HUDEP-2 (cell line): ENCODE results near the gene TUBB2B.

Experiments
- DNase-seq, 76 experiments: peaks; one replicate each; lab custom pipeline; 2025; ENCODE audit not compliant: unreplicated experiment in 76 of 76; lab: John Stamatoyannopoulos, UW

Gene TUBB2B

DNA sequence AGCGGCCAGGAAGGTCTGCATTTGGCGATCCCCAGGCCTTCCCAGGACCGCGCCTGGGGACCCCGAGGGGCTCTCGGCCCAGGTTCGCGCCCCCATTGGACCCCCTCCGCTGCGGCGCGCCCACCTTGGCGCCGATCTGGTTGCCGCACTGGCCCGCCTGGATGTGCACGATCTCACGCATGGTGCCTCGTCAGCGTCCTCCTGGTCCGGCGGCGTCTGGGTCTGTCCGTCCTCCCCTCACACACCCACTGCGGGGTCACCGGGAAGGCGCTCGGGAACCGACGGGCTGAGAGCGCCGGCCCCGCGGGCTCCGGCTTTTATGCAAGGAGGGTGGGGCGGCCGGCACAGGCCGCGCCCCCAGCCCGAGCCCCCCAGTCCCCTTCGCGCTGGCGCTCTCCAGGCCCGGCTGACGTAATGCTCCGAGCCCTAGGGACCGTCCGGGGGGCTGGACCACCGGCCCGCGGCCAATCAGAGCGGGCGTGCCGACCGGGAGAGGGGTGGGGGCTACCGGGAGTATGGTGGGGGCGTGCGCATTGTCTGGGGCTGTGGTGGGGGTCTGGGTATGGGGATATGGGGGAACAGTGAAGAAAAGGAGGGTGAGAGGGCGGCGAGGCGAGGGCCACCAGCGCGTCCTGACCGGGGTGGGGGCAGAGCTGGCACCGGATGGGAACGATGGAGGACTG is at the start of gene TUBB2B:
Gene TUBB2B (minus strand): TSS at position 291 of the 683 bp plus-strand sequence. CDS start 110 bp downstream, at position 181.
- DNase-seq = no peak

DNA sequence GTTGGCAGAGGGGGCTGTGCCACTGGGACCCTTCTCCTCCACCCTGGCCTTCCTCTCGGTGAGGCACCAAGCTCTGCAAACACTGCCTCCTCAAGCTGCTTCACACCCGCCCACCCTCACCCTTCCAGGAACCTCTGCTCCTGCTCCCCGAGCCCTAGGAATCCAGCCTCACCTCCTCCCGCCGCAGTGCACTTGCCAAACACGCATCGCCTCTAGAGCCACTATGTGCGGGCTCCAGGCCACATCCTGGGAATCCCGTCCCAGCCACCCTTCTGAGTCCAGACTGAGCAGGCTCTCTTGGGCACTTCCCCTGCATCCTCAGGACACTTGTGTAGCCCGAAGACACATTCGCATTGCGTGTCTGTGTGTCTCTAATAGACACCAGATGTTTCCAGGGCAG is 49.8 kb upstream of the TUBB2B start:
- DNase-seq = no peak

- DNase-seq = no peak
Observed at GRCh38 chr6:3276174-3277167, 49.0 kb upstream of the TUBB2B start.

- no peak for DNase-seq
Observed at GRCh38 chr6:3273707-3274521, 46.5 kb upstream of the TUBB2B start.

GRCh38 chr6:3272911-3273547 is 45.6 kb upstream of the TUBB2B start:
- no peak for DNase-seq

DNA sequence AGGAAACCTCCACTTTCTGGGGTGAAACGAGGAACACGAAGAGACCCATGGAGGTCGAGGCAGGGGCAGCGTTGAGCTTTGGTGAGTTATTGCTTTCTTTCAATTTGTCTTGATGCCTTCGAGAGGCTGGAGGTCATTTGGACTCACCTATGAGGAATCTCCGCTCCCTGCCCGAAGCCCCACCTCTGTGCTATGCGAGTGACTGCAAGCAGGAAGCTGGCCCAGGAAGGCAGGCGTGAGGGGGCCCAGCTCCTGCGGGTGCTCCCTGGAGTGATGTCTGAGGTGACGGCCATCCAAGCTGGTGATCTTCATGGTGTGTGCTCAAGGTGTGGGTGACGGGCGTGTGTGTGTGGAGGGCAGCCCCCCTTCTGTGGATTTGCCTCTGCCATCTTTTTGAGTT is 44.3 kb upstream of the TUBB2B start:
- DNase-seq = no peak

DNA sequence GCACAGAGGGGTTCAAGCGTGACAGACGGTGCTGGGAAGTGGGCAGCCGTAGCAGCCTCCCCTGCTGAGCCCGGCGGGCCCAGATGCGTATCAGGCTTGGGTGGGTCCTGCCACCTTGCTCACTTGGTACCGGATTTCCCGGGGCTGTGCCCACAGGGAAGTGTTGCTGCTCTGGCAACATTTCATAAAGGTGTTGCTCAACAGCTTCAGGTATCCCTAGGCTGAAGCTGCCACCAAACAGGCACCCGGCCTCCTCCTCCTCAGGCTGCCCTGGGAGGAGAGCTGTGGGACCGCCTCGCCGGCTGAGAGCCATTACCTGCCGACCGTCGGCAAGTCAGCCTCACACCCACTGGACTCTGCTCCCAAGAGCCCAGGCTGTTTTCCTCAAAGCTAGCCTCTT is 42.8 kb upstream of the TUBB2B start:
- no peak for DNase-seq

- DNase-seq = no peak
Observed at GRCh38 chr6:3269281-3269975, 42.0 kb upstream of the TUBB2B start.

DNA sequence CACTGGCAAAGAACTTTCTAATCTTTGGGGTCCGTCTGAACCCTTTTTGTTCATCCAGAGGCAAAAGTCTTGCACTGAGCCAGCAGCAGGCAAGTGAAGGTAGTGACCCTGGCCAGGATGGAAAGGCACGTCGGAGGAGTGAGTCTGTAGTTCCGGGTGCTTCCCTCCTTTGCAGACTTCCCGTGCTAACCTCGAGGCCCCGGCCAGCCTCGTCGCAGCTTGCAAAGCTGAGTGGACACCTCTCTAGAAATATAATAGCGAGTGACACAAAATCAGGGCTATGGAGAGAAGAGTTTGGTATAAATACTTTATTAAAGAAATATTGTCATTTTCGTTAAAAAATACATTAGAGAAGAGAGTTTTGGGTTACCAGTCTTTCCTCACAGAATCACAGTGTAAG is 41.2 kb upstream of the TUBB2B start:
- DNase-seq = no peak

DNA sequence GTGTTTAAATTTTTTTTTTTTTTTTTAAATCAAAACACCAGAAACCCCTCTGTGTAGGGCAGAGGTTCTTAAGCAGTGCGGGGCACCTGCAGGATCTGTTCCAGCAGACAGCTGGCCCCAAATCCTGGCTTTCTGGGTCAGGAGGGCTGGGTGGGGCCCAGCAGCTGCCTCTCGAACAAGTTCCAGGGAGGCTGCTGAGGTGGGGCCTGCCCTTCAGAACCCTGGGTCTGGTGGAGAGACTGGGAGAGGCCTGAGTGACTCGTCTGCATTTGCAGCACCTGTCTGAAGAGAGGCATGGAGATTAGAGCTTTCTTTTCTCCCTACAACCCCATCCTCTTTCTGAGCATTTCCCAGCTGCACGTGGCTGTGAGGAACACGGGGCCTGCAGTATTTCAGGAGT is 39.7 kb upstream of the TUBB2B start:
- DNase-seq = no peak

DNA sequence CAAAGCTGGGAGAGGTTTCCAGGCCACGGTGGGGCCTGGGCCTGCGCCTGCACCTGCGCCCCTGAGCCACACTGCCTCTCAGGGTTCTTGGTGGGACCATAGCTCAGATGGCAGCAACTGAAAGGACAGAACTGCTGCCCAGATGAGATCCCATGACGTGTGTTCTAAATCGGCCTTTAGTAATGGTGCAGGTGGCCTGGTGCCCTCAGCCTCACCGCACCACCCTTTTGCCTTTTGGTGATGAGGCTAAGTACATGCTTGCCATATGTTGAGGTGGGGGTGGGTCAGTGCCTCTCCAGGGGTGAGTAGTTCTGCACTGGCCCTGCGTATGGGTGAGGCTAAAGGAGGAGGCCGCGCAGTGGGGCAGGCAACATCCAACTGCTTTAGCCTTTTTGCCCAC is 38.7 kb upstream of the TUBB2B start:
- no peak for DNase-seq

GRCh38 chr6:3265671-3266070 is 38.2 kb upstream of the TUBB2B start:
- DNase-seq = no peak

GRCh38 chr6:3264356-3264755 is 36.9 kb upstream of the TUBB2B start:
- no peak for DNase-seq

GRCh38 chr6:3263096-3263495 is 35.6 kb upstream of the TUBB2B start:
- peak in 12 of 76 experiments; percentile 15 to 57 (median 34) for DNase-seq

GRCh38 chr6:3261921-3262320 is 34.5 kb upstream of the TUBB2B start:
- DNase-seq = no peak

- DNase-seq = no peak
Observed at GRCh38 chr6:3261518-3261820, 34.0 kb upstream of the TUBB2B start.

GRCh38 chr6:3260772-3261517 is 33.5 kb upstream of the TUBB2B start:
- no peak for DNase-seq

- no peak for DNase-seq
Observed at GRCh38 chr6:3260296-3260695, 32.8 kb upstream of the TUBB2B start.

GRCh38 chr6:3259491-3259958 is 32.1 kb upstream of the TUBB2B start:
- peak in 48 of 76 experiments; percentile 21 to 77 (median 44) for DNase-seq
